Spleen (tissue), 13 donors: ENCODE results near the gene IFNW1. TPM values are rescaled to one million over a fixed set of nuclear protein-coding genes. Genes with fewer than 3 reads are reported as not detected.
A peak's percentile ranks its signal among the peaks of the same experiment; 100 is the strongest.
"Not testable (repeated sequence)": the region's sequence is repeated elsewhere in the genome, so short reads cannot be mapped to it uniquely, and the experiment has no call there.

ENCODE experiments used
- DNase-seq: peaks from one replicate; pipeline ENCODE4 v3.0.0-alpha.2; 2020
- H3K27ac ChIP-seq, 8 donors: fragments of 200-600 bp; sonication (generic) in 7 of 8; 1 replicate in 4 of 8; 2 replicates in 4 of 8; pipeline versions ENCODE4 v1.5.0 to v1.8.0; 2016 to 2021; ENCODE audit warnings: inconsistent platforms in 4 of 8, mild to moderate bottlenecking in 4 of 8, moderate library complexity in 1 of 8
- H3K27me3 ChIP-seq, 7 donors: fragments of 200-600 bp; sonication (generic) in 6 of 7; replicated peaks in 1 of 7; 1 replicate in 4 of 7; 2 replicates in 3 of 7; pipeline versions ENCODE4 v1.5.0 to v1.8.0; 2016 to 2021; ENCODE audit warnings: inconsistent platforms in 3 of 7, mild to moderate bottlenecking in 1 of 7
- H3K36me3 ChIP-seq, 6 donors: fragments of 200-600 bp; sonication (generic) in 5 of 6; 1 replicate in 4 of 6; 2 replicates in 2 of 6; pipeline versions ENCODE4 v1.5.0 to v1.8.0; 2016 to 2021; ENCODE audit warnings: inconsistent platforms in 2 of 6
- H3K4me1 ChIP-seq, 6 donors: fragments of 200-600 bp; sonication (generic) in 5 of 6; 1 replicate in 3 of 6; 2 replicates in 3 of 6; pipeline versions ENCODE4 v1.5.0 to v1.8.0; 2016 to 2021; ENCODE audit warnings: inconsistent platforms in 3 of 6
- H3K4me3 ChIP-seq, 8 donors: fragments of 200-600 bp; sonication (generic) in 7 of 8; 1 replicate in 4 of 8; 2 replicates in 4 of 8; pipeline versions ENCODE4 v1.5.0 to v1.8.0; 2016 to 2021; ENCODE audit warnings: inconsistent platforms in 4 of 8, mild to moderate bottlenecking in 4 of 8, moderate library complexity in 2 of 8
- H3K9me3 ChIP-seq, 8 donors: fragments of 200-600 bp; sonication (generic) in 7 of 8; 1 replicate in 4 of 8; 2 replicates in 4 of 8; pipeline versions ENCODE4 v1.5.0 to v1.8.0; 2016 to 2021; ENCODE audit warnings: inconsistent platforms in 4 of 8
- CTCF ChIP-seq, 11 experiments: fragments of 200-600 bp in 7 of 11; fragments of 450-650 bp in 4 of 11; sonication (generic) in 4 of 11; IDR thresholded peaks in 8 of 11; conservative IDR thresholded peaks in 3 of 11; 1 replicate in 7 of 11; 2 replicates in 4 of 11; pipeline versions ENCODE4 v1.4.0 to v1.8.0; 2016 to 2021; ENCODE audit warnings: antibody characterized with exemption in 11 of 11, inconsistent platforms in 4 of 11, mild to moderate bottlenecking in 1 of 11
- POLR2A ChIP-seq, 3 donors: fragments of 450-650 bp; IDR thresholded peaks; one replicate each; pipeline ENCODE4 v1.5.1; 2017; ENCODE audit warnings: antibody characterized with exemption in 3 of 3, mild to moderate bottlenecking in 1 of 3
- POLR2AphosphoS5 ChIP-seq, 3 donors: sonication (generic); formaldehyde crosslinking; IDR thresholded peaks; one replicate each; pipeline ENCODE4 v1.5.1; 2017; ENCODE audit warnings: antibody characterized with exemption in 3 of 3
- WGBS, 5 donors: extraction: QIAGEN DNeasy Blood & Tissue Kit in 3 of 5; methylation state at CpG; one replicate each; pipeline versions ENCODE4 v1.1.5 to v1.1.7; 2013 to 2018; 5-methylcytosine and 5-hydroxymethylcytosine counted together
- intact Hi-C: fragments of 100-400 bp; cut with DNase I; formaldehyde crosslinking; loops from one replicate; pipeline ENCODE4 v1.15.0; 2023; ENCODE audit warnings: low total_unique reads
- long read RNA-seq, 2 donors: transcript quantifications; one replicate each; lab custom pipeline, GENCODE V29; 2026
- polyA plus RNA-seq, 3 donors: library from polyadenylated mRNA; stranded (reverse); fragments of 200-250 nt; gene quantifications; one replicate each; pipeline ENCODE4 v1.2.1, GENCODE V29; 2013
- total RNA-seq, 7 donors: library from RNA; depleted of rRNA in 3 of 7; stranded (reverse); fragments of >200 nt in 3 of 7; fragmentation: NEBNext Ultra II Directional in 4 of 7; extraction: Animal tissue kit (Norgen Biotek cat#: 25700) in 4 of 7; gene quantifications; one replicate each; pipeline versions ENCODE4 v1.1.0 to v1.2.1, GENCODE V29; 2016 to 2021
- donor health status: healthy with polysubstance abuse.
- donor health status: DM: no; HTN: no; CAD: no; lungs with moderate emphysema.
- donor health status: DM: no; HTN: no; CAD: no.
- donor health status: Bipolar disorder and iron deficiency.
- donor health status: healthy.
- donor health status: DM: no; HTN: no; CAD: no.
- donor health status: DM: yes; HTN: yes; CAD: no.

The IFNW1 gene
- not detected for total RNA-seq
- not detected for polyA plus RNA-seq
- long read RNA-seq, donor 1, result 0 reads
- long read RNA-seq, donor 2, result 0 reads

GRCh38 chr9:21141427-21141882 is at the start of gene IFNW1:
Gene IFNW1, minus strand, starts transcription at chr9:21141832. Its CDS starts 262 bp downstream, at chr9:21141570.
- H3K4me3 ChIP-seq, result no peak within 1 kb of the TSS
- no peak for TF ChIP-seq CTCF (IDR thresholded peaks at IDR 0.05 in 8 of 11, conservative IDR thresholded peaks at IDR 0.05 in 3 of 11)
- no peak for TF ChIP-seq POLR2A (IDR thresholded peaks at IDR 0.05)
- no peak for TF ChIP-seq POLR2AphosphoS5 (IDR thresholded peaks at IDR 0.05)
- no peak for DNase-seq
- H3K9me3 ChIP-seq, result no peaks in the 10 kb centered on the region
- H3K27ac ChIP-seq, result no peak within 1 kb of the TSS
- intact Hi-C loops, result no loop called here
- peaks cover 0 to 20% (median 10%) of the 10 kb centered on the region in 6 donors for H3K4me1 ChIP-seq
- H3K36me3 ChIP-seq, result no peaks in the 10 kb centered on the region
- H3K27me3 ChIP-seq, result no peaks in the 10 kb centered on the region
- WGBS, 5 donors, result 54 to 84% (median 63%) methylated on average over 1 of the region's 1 CpG

- H3K9me3 ChIP-seq, DNase-seq, H3K27ac ChIP-seq, H3K27me3 ChIP-seq, H3K4me3 ChIP-seq, H3K36me3 ChIP-seq, H3K4me1 ChIP-seq, intact Hi-C loops: not testable (repeated sequence)
- WGBS, 5 donors, result 85 to 93% (median 89%) methylated on average over 3 of the region's 3 CpGs
Observed at GRCh38 chr9:21187487-21187886, 45.9 kb upstream of the IFNW1 start, which contains the start of gene IFNA4. Gene IFNA4, minus strand, starts transcription at chr9:21187587. Its CDS starts 56 bp downstream, at chr9:21187531.

DNA sequence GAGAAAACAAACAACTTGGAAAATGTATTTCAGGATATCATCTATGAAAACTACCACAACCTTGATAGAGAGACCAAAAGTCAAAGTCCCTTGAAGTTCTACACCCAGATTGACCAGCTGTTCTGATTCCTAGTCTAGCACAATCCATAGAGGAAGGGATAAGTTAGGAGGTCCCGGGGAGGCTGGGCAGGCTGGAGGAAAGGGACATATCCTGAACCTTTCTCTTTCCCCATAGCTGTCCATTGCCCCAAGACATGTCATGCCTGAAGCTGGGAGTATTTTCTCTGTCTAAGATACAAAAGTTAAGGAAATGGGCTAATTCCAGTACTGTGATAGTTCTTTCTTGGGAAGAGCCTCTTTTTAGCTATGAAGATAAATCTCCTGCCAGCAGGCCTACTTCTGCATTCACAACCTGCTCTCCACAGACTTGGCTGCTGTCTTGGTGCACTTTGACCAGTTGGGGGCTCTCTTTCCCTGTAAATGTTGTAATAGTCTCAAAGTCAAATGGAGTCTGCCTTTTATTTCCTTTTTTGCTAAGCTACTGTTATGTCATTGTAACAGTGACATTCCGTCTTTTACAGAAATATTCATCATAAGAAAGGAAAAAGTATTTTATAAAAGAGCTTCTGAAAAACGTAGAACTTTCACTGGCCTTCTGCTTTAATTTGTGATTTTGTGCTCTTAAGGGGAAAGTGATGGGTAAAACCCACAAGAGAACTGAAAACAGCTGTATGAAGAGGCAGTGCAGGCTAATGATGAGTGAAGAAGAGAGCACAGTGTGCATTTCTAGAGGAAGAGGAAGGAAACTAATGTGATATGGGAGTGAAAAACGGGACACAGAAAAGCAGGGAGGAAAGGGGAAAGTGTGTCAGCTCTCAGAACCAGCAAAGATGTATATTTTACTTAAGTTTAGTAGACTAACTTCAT is 41.4 kb upstream of the IFNW1 start:
- DNase-seq, H3K9me3 ChIP-seq, H3K4me1 ChIP-seq, H3K36me3 ChIP-seq, H3K4me3 ChIP-seq, H3K27ac ChIP-seq, intact Hi-C loops, H3K27me3 ChIP-seq: not testable (repeated sequence)
- 28 to 38% (median 30%) methylated on average over 4 of the region's 4 CpGs for WGBS, 5 donors
- TF ChIP-seq CTCF (IDR thresholded peaks at IDR 0.05 in 8 of 11, conservative IDR thresholded peaks at IDR 0.05 in 3 of 11), result peak in 7 of 11 experiments; percentile 26 to 65 (median 57)

DNA sequence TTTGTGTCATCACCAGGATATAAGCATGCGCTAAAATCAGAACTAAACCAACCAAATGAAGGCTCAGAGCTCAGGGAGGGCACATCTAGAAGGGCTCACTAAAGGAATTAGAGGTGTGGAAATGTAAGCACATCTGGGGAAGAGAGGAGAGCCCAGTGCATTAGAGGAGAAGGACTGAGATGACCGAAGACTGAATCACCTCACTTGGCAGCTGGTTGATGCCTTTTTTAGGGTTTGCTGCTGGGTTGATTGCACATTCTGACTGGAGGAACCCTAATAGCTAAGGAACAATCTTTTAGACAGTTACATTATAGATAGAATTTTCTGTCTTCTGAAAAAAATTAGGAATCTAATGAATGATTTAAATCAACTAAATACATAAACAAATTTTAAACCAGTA is 33.0 kb upstream of the IFNW1 start:
- intact Hi-C loops, result no loop called here
- Histone ChIP-seq H3K27me3 (no peaks in the 10 kb centered on the region), H3K36me3 (no peaks in the 10 kb centered on the region), H3K9me3 (no peaks in the 10 kb centered on the region), H3K4me1 (no peaks in the 10 kb centered on the region), H3K27ac (no peak overlapping the region), H3K4me3 (no peak overlapping the region)
- TF ChIP-seq POLR2AphosphoS5 (IDR thresholded peaks at IDR 0.05) (no peak), CTCF (IDR thresholded peaks at IDR 0.05 in 8 of 11, conservative IDR thresholded peaks at IDR 0.05 in 3 of 11) (no peak), POLR2A (IDR thresholded peaks at IDR 0.05) (no peak)
- DNase-seq, result no peak
- WGBS, 5 donors, result 84 to 96% (median 92%) methylated on average over 2 of the region's 2 CpGs
